ENCODE data around the gene NISCH.

DNA sequence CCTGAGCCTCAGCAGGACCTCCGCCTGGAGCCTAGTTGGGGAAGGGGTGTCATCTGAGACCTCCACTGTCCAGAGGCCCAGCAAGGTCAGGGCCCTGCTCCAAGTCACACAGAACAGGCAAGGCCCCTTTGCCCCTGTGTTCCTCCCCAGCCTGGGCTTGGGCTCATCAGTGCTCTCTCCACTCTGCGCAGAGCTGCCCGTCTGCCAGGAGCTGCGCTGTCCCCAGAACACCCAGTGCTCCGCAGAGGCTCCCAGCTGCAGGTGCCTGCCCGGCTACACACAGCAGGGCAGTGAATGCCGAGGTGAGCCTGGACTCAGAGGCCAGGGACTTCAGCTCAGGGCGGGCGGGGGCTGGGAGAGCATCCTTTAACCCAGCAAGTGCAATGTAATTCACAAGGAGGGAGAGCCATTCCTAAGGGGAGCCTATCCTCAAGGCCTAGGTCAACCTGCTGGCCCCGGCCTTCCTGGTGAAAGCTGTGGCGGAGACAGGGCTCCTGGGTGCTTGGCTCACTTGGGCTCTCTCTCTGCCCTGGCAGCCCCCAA, 47.5 kb downstream of the NISCH start:
- no peak for TF ChIP-seq POLR2AphosphoS5 (IDR thresholded peaks at IDR 0.05)
- TF ChIP-seq, protein P1, sequence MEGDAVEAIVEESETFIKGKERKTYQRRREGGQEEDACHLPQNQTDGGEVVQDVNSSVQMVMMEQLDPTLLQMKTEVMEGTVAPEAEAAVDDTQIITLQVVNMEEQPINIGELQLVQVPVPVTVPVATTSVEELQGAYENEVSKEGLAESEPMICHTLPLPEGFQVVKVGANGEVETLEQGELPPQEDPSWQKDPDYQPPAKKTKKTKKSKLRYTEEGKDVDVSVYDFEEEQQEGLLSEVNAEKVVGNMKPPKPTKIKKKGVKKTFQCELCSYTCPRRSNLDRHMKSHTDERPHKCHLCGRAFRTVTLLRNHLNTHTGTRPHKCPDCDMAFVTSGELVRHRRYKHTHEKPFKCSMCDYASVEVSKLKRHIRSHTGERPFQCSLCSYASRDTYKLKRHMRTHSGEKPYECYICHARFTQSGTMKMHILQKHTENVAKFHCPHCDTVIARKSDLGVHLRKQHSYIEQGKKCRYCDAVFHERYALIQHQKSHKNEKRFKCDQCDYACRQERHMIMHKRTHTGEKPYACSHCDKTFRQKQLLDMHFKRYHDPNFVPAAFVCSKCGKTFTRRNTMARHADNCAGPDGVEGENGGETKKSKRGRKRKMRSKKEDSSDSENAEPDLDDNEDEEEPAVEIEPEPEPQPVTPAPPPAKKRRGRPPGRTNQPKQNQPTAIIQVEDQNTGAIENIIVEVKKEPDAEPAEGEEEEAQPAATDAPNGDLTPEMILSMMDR (IDR thresholded peaks at IDR 0.05): no peak
- no peak for TF ChIP-seq POLR2A (IDR thresholded peaks at IDR 0.05)

Measured in suprapubic skin (tissue), 4 donors.